Activated CD8-positive, alpha-beta memory T cell treated with anti-CD3 and anti-CD28 coated beads for 24 hours (primary cell): ENCODE measurements around the gene ACTBL2.

ENCODE experiments used
- DNase-seq: peaks from one replicate; pipeline ENCODE4 v3.0.0-alpha.2; 2020

Gene ACTBL2

DNA sequence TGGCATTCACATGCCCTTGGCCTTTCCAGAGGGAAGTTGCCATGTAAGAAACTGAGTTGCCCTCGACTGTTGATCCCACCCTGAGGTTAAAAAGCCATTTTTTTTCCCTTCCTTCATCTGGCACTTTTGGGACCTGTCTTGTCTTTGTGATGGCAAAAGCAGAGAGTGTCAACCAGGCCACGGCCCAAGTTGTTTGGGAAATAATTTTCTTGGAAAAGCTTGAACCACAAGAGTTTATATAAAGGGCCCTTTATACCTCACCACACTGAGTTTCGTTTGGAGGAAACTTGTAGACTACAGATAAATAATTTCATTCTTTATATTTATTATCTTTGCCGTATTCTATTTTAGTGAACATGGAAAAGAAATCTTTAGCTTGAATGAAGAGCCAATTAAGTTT lies 34.3 kb downstream of the ACTBL2 start:
- no peak for DNase-seq

DNA sequence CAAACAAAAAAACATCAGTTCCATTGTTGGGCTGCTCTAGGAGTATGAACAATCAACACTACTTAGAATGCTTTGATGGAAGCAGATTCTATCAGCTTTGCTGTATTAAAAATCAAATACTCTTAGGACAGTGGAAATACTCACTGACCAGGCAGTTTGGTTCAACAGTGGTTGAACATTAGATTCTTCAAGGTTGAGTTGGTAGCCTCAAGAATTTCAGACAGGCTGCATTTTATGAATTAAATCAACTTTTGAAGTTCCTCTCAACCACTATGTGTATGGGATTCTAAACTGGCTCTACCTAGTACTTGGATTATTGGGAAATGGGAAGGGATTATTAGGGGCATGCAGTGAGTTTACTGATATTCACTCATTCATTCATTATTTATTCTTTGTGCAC lies 35.0 kb downstream of the ACTBL2 start:
- no peak for DNase-seq

DNA sequence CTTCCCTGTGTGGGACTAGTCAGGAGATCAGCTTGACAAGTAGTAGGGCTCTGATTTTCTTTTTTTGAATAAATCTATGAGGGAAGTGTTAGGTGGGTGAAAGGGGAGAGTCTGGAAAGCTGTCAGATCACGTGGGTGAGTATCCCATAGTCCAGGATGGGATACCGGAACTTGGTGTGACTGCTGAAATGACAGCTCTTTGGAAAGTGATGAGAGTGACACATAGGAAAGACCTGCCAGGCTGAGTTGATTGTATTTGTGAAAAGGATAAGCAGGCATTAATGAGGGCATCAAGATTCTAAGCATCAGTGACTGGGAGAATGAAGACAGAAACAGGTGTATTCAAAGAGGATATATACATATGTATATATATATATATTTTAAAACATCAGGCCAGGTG lies 35.6 kb downstream of the ACTBL2 start:
- no peak for DNase-seq

DNA sequence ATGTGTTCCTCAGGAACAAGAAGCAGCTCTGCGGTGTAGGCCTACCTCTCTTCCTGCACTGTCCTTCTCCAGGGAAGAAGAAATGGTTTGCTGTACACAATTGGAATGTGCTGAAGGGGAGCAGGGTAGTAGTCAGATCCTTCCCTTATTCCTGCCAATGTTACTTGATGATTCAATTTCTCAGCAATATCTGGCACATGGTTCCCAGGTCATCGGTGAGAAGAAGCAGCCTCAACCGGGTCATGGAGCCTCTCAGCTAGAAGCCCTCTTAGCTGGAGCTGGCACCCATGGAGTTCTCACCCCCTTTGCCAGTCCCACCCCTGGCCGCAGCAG lies 36.9 kb downstream of the ACTBL2 start:
- no peak for DNase-seq

DNA sequence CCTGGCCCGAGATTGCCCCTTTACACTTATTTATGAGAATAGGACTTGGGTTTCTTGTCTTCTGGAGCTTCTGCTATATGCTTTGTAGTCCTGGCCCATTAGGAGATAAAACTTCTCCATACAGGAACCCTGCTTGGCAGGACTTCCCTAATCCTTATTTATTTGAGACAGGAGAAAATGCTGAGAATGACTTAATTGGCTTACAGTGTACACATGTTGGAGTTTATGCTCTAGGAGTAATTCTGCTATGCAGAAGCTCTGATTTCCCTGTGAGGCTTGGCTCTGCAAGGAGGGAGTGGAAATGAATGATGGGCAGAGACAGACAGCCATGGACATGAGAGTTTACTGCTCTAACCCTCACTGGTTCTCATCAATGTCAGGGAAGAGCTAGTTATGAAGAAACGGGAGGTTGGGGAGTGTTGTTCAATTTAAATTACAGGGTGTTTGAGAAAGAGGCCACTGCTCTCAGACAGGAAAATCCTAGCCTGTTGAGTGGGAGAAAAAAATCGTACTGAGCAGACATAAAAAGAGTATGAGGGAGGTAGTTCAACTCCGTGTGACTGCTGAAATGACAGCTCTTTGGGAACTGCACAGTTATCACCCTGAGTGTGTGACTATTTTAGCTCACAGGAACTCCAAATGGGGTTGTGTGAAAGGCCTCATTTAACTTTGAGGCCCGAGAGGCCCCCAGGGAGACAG lies 37.5 kb downstream of the ACTBL2 start:
- no peak for DNase-seq

DNA sequence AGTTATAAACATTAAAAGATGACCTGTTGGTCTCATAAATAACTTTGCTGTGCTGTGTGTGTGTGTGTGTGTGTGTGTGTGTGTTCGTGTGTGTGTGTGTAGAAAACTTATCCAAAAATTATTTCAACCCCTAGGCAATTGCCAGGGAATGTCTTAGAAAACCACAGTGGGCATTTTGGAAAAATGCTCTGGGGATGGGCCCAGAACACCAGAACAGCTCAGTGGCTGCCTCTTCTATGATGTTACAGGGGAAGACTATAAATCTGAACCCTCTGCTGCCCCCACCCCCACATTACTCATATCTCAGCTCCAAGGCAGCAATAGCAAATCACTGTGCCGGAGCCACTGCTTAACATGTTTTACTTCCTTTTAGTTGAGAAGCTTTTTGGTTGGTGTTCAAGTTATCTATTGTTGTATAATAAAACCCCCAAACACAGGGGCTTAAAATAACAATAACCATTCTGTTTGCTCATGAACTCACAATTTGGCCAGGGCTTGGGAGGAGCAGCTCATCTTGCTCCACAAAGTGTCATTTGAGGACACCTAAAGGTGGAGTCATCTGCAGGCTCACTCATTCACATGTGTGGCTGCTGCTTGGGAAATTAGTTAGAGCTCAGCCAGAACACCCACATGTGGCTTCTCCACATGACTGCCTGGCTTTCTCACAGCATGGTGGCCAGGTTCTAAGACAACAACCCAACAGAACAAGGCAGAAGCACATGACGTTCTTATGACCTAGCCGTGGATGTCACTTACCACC lies 40.4 kb downstream of the ACTBL2 start:
- DNase-seq: no peak

DNA sequence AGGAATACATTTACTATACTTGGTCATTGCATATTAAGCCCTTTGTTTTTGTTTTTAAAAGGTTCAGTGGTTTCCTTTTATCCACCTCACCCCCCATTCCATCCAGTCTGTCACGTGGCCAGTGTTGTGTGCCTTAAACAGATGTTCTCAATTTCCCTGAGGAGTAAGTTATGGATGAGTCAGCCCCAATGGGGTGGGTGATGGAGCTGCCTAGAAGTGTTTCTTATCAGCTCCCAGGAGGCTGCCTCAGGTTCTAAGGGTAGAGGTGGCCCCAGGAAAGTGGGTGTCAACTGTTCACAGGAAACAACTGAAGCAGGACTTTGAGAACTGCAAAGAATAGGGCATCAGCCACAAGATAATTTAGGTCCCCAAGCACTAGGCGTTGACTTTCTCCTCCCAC lies 41.1 kb downstream of the ACTBL2 start:
- DNase-seq: no peak

DNA sequence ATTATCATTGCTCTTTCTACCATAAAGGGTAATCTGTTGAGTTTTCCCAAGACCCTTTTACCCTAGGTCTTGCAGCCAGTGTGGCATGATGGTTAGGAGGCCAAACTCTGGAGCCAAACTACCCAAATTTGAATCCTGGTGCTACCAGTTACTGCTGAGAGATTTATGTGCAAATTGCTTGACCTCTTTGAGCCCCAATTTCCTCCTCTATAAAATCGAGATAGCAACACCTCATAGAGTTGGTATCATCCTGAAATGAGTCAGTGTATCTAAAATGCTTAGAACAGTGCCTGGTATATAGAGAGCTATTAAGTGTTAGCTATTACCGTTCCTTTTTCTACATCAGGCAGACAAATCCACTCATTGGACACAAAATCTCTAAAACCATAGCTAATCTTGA lies 43.0 kb downstream of the ACTBL2 start:
- no peak for DNase-seq

DNA sequence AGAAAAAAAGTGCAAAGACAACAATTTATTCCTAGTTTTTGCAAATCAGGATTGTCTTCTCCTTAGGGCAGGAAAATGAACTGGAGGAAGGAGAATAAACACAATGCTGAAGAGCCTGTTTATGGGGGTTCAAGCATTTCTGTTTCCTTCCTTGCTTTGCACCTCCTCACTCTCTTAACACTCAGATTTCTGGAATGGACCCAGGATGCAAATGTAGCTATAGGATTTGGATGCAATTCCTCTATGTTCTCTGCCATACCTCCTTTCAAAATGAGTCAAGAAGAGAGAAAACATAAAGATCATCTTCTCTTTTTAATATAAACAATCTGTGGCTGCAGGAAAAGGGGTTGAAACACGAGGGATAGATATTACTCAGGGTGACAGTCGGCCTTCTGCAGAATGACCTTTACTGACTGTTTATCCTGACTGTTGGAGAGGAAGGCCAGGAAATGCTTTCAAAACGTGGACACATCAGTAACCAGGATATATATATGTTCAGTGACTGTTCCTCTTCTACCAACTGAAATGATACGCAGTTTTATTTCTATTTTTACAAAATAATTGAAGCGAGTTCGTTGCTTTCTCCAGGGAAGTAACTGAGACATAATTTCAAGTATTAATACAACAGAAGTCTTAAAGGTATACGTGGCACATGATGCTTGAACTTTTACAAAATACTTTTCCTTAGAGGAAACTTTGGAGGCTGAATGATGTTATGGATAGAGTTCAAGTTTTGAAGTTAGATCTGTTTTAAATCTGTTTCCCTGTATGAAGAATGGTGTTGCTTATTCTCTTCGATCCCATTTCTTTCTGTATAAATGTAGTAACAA lies 44.4 kb downstream of the ACTBL2 start:
- DNase-seq: no peak

DNA sequence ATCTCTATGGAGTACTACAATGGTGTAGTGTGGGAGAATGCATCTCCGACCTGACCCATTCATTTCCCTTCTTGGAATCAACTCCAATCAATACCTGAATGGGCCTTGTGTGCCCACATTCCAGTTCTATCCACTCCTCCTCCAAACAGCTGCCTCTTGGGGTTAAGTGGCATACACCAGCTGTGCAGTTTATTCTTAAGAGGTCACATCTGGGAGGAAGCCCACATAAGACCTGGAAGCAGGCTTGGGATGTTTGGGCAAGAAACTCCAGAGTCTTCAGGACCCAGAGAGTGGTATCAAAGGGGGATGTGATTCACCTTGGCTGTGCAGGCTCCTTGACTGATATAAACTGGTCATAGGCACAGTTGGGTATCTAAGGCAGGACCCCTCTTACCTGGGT lies 46.0 kb downstream of the ACTBL2 start:
- no peak for DNase-seq

DNA sequence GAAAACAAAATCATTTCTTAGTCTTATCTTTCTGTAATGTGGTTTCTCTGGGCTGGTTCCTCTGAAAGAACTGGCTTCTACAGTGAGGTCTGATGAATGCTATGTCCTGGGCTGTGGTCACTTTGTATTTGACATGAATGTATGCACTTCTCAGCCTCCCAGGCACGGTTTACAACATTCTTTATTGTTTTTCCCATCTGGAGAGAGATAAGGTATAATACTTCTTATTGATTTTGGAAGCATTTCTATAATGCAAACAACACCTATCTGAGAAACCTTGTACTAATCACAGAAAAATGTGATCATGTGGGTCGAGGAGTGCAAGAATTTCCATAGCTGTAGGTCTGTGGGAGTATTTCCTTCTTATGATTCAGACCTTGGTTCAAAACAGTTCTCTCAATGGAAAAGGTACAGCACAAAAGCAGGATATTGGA lies 46.9 kb downstream of the ACTBL2 start:
- no peak for DNase-seq

DNA sequence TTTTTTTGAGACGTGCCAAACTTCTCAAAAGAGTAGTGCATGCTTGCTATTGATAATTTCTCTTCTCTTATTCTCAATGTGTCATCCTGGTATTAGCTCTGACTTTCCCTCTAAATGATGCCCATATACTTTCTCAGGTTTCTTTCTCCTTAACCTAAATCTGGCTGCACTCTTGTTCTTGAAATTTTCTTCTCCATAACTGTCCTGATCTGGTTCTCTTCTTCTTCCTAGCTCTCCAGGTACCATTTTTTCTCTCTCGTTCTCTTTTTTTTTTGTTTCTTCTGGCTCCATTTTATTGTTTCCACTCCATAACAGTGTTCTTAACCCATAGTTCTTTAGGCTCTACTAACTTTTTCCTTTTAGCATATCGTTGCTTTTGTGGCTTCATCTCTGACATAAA lies 47.9 kb downstream of the ACTBL2 start:
- DNase-seq: no peak

DNA sequence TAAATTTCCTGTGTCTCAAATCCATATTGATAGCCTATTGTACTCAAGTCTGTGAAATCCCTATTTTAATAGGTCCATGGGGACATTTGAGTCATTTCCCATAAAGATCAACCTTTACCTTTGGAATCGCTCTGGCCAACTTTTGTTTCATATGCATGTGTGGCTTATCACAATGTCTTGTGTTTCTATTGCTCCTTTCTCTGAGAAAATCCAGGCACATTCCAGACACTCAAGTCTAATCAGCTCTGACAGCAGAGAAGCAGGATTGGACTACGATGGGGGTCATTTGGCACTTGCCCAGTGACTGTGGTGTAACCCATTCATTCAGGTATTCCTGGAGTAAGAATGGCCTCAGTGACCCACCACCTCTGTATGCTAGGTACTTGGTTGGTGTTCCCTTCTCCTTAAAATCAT lies 48.4 kb downstream of the ACTBL2 start:
- no peak for DNase-seq

DNA sequence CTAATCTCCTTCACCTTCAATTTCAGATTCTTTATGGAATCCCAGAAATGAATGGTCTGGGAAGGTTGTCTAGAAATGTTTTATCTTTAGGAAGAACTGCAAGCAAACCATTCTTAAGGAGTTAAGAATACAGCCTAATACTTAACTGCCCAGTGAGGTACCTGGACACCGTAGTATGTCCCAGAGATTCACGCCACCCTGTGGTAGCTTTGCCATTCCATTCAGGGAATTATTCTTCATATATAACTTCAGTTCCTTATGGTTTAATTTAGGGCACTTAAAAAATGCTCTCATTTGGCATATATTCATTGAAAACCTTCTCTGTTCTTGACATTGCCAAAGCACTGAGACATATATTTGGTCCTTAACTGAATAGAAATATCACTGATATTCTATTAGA lies 49.7 kb downstream of the ACTBL2 start:
- no peak for DNase-seq

DNA sequence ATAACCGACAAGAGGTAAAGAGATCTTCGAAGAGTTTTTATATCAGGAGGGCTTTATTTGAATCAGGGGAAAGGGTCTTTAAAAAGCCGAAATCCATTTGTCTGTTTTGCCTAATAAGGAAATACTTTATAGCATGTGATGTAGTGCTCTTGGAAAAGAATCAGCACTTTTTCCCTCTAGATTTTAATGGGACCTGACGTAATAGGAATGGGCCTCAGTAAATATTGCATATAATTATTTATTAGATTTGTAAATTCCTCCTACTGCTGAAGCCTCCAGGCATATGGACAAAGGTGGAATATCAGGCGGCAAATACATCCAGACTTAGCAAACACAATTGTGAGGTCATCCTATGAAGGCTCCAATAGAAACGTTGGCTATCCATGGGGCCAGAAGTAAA lies 50.9 kb downstream of the ACTBL2 start:
- no peak for DNase-seq
